HG02763 (cell line): Measurements from ENCODE around the gene TMEM178B.
"Not testable (repeated sequence)": the region's sequence is repeated elsewhere in the genome, so short reads cannot be mapped to it uniquely, and the experiment has no call there.

Experiments
- ATAC-seq: cut with Tn5 transposase; IDR thresholded peaks from one replicate; pipeline ENCODE4 v1.9.1; 2021; ENCODE audit warnings: mild to moderate bottlenecking, moderate library complexity; ENCODE audit not compliant: unreplicated experiment

Gene TMEM178B

DNA sequence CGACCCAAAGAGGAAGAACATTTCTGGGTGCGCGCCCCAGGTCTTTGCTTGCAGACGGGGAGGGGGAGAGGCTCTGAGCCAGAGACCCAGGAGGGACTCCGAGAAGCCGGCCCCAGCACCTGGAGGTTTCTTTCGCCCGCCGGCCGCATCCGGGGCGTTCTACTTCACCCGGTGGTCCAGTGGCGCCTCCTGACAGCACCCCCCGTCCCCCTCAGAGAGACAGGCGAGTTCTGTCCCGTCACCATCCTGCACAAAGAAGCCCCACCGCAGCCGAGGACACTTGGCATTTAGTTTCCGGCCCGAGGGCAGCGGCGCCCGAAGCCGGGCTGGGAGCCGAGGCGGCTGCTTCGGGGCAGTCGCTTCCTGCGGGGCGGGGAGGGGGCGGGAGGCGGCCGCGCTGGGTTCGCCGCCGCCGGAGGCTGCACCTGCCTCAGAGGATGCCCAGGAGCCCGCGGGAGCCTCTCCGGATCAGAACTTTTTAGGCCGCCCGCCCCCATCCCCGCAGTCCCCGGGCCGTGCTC, at the start of gene TMEM178B:
Gene TMEM178B (plus strand): TSS at position 424 of the 521 bp plus-strand sequence.
- no peak for ATAC-seq

- ATAC-seq: no peak
Measured at GRCh38 chr7:141024668-141025067, 49.2 kb upstream of the TMEM178B start.

DNA sequence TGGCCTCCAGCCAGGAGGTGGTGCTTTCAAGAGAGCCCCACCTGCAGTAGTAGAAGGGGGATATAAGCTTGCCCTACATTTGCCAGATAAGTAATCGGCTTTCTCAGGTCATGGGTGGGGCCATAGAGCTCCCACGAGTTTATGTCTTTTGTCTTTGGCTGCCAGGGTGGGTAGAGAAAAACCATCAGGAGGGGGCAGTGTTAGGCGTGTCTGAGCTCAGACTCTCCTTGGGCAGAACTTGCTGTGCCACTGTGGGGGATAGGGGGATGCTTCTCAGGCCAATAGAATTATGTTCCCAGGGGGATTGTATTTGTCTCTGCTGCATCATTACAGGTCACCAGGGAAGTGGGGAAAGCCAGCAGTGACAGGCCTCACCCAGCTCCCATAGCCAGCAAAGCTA, 46.8 kb upstream of the TMEM178B start:
- ATAC-seq: no peak

GRCh38 chr7:141028767-141029166, 45.1 kb upstream of the TMEM178B start:
- no peak for ATAC-seq

DNA sequence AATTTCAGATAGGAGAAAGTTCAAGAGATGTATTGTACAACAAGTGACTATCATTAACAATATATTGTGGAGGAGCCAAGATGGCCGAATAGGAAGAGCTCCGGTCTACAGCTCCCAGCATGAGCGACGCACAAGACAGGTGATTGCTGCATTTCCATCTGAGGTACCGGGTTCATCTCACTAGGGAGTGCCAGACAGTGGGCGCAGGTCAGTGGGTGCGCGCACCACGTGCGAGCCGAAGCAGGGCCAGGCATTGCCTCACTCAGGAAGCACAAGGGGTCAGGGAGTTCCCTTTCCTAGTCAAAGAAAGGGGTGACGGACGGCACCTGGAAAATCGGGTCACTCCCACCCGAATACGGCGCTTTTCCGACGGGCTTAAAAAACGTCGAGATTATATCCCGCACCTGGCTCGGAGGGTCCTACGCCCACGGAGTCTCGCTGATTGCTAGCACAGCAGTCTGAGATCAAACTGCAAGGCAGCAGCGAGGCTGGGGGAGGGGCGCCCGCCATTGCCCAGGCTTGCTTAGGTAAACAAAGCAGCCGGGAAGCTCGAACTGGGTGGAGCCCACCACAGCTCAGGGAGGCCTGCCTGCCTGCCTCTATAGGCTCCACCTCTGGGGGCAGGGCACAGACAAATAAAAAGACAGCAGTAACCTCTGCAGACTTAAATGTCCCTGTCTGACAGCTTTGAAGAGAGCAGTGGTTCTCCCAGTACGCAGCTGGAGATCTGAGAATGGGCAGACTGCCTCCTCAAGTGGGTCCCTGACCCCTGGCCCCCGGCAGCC, 41.1 kb upstream of the TMEM178B start:
- ATAC-seq: not testable (repeated sequence)

DNA sequence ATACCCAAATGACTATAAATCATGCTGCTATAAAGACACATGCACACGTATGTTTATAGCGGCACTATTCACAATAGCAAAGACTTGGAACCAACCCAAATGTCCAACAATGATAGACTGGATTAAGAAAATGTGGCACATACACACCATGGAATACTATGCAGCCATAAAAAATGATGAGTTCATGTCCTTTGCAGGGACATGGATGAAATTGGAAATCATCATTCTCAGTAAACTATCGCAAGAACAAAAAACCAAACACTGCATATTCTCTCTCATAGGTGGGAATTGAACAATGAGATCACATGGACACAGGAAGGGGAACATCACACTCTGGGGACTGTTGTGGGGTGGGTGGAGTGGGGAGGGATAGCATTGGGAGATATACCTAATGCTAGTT, 35.8 kb upstream of the TMEM178B start:
- ATAC-seq: not testable (repeated sequence)

GRCh38 chr7:141039376-141039775, 34.5 kb upstream of the TMEM178B start:
- ATAC-seq: no peak

DNA sequence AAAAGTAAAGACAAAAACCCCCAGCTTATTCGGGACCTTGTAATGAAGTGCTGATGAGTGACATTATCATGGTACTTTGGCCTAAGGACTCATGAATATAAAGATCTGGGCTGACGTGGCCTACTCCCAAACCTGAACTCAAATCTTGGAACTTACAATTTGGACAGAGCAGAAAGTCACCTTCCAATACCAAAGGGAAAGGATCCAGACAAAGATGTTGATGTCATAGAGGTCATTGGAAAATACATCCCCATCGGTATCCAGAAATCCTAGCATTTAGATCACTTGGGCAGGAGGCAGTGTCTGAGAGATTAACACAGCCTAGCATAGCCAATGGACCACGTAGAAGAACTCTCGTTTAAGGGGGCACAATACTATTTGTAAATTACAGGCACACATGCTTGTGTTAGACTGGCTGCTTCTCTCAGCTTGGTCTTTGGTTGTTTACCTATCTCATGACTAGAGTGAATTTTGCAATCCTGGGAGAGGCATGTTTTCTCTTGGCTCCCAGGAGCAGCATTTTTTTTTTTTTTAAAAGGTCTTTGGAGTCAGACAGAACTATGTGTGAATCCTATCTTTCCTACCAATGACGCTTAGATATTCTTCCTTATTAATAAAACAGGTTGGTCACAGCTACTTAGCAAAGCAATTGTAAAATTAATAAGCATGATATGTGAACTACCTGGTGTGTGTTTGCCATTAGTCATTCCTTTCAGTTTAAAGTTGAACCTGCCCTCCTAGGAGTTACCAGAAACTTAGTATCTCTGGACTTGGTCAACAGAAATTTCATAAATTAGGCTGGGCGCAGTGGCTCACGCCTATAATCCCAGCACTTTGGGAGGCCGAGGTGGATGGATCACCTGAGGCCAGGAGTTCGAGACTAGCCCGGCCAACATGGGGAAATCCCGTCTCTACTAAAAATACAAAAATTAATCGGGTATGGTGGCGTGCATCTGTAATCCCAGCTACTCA, 31.4 kb upstream of the TMEM178B start:
- ATAC-seq: no peak

DNA sequence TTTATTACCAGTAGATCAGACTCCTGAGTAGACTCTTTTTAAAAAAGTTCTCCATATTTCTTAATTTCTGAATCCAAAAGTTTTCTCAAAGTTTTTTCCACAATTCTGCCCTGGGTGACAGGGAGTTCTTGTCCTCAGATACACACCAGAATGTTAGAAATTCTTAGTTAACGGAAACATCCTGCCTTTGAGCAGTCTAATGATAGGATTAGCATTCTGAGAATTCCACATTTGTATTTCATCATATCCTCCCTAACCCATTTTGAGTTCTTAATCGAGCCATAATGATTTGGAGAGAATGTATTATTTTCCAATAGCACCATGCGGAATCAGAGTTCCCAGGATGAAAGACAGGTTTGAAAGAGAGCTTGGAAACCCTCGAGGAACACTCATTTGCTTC, 30.2 kb upstream of the TMEM178B start:
- ATAC-seq: no peak

DNA sequence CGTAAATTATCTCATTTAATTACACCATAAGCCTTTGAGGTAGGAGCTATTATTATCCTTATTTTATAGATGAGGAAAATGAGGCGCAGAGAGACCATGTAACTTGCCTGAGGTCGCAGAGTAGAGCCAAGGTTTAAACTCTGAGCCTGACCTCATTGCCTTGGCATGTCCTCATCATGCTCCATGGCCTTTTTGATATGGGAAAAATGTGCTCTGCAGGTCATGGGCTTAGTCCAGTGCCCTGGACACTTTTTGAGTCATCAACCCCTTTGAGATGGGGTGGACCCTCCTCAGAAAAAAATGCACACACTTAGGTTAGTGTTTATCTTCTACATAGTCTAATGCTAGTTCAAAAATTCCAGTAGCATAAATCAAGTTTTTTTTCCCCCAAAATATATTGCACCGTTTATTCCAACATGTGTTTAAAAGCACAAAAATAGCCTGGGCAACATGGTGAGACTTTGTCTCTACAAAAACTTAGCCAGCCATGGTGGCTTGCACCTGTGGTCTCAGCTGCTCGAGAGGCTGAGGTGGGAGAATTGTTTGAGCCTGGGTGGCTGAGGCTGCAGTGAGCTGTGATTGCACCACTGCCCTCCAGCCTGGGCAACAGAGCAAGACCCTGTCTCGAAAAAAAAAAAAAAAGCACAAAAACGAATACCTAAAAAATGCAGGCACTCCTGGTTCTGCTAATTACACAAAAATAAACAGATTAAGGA, 28.6 kb upstream of the TMEM178B start:
- ATAC-seq: no peak

- ATAC-seq: no peak
Measured at GRCh38 chr7:141045842-141046620, 27.8 kb upstream of the TMEM178B start.

DNA sequence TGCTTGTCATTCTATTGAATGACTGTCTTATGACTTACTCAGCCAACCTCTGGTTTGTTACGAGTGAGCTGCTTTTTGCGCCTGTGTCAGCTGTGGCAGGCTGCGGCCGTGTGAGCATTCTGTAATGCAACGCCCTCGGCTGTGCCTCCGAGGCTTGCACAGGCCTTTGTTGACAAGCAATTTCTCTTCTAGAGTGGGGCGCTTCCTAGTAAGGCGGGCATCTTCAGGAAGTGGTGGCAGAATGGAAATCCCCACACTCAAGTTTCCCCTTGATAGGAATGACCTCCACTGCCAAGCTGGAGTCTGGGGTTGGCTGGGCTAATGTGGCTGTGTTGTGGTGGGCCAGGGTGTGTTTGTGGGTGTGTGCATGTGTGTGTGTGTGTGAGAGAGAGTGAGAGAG, 20.2 kb upstream of the TMEM178B start:
- ATAC-seq: no peak

DNA sequence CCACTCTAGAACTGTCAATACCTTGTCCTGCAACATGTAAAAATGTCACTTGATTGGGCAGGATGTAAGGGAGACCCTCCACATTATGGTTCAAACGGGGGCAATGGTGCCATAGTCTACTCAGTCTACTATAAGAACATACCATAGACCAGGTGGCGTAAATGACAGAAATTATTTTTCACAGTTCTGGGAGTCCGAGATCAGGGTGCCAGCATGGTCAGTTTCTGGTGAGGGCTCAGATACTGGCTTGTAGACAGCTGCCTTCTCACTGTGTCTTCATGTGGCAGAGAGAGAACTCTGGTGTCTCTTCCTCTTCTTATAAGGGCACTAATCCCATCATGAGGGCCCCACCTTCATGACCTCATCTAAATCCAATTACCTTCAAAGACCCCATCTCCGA, 18.7 kb upstream of the TMEM178B start:
- no peak for ATAC-seq

DNA sequence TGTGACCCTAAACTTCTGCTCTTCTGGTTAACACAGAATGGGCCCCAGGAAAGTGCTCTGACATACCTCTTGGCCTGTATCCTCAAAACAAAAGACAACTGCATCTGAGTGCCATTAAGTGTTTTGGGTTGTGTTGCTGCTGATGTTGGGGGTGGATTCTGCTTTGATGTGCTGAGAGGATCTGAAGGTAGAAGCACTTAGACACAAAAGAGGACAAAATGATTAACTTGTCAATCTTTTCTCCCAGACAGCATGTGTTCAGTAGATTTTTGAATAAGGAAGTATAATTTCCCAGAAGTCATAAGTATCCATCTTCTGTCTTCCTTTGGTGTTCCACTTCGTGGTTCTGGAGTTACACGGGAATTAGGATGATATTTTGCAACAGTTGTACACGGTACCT, 16.1 kb upstream of the TMEM178B start:
- no peak for ATAC-seq

DNA sequence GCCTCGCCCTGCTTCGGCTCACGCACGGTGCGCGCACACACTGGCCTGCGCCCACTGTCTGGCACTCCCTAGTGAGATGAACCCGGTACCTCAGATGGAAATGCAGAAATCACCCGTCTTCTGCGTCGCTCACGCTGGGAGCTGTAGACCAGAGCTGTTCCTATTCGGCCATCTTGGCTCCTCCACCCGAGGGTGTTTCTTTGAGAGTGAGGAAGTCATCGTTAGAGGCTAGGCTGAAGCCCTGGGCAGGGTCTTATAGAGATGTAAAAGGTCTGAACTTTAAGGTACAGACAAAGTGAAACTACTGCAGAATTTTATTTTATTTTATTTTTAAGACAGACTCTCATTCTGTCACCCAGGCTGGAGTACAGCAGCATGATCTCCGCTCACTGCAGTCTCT, 6.0 kb upstream of the TMEM178B start:
- not testable (repeated sequence) for ATAC-seq

DNA sequence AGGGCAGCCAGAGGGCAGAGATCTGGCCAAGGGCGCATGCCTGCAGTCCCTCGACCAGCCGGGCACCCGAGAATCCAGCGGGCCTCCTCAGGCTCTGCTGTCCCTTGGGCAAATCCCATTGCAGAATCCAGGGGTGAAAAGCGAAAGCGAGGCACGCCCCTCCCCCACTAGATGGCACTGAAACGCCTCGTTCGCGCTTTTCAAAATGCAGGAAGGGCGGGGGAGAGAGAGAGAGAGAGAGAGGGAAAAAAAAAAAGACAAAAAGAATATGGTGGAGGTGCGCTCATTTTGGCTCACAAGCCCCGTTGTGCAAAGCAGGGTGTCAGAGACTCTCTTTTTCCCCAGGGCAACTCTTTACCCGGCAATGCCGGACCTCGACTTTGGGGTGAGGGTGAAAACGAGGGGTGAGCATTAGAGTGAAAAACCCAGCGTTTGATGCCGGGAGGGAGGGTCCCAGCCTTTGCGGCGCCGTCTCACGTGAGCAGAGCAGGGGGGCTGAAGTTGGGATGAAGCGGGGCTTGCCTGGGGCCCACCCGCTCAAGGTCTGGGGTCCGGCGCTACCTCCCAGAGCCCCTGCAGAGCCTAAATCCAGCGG, 2.5 kb upstream of the TMEM178B start:
- ATAC-seq: no peak

- ATAC-seq: no peak
Measured at GRCh38 chr7:141071855-141072547, 1.9 kb upstream of the TMEM178B start.

DNA sequence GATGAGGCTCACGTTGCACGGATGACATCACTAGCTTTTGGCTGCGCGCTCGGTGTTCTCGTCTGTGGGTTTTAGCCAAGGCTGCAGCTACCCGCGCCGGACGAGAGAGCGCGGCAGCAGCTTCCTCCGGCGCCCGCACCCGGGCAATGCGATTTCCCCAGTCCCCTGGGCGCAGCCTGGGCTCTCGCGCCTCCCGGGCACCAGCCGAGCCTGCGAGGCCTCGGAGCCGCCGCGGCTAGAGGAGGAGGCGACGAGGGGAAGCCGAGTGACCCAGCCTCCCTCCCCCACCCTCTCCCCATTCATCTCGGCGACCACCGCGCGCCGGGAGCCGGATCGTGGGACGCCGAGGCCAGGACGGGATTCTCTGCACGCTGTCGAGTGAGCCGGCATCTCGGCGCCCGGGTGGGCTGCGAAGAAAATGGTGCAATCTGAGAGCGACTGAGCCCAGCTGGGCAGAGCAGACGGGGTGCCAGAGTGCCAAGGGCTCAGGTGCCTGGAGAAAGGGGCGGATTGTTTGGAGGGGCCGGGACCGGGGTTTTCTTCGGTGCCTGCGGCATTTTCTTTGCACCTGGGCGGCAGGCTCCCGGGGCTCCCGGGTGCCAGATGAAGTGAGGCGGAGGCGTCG, 1.2 kb upstream of the TMEM178B start:
- no peak for ATAC-seq

GRCh38 chr7:141073173-141073640, 657 bp upstream of the TMEM178B start:
- ATAC-seq: no peak
